ENCODE measurements around the gene UBE2E1.

UBE2E1 gene

GRCh38 chr3:23805633-23806533 lies at the start of gene UBE2E1:
Gene UBE2E1, plus strand, starts transcription at chr3:23805955. Its CDS starts 1,315 bp downstream, at chr3:23807270.
- DNase-seq: peak; percentile 50

GRCh38 chr3:23756206-23756840 lies 49.4 kb upstream of the UBE2E1 start:
- DNase-seq: no peak

DNA sequence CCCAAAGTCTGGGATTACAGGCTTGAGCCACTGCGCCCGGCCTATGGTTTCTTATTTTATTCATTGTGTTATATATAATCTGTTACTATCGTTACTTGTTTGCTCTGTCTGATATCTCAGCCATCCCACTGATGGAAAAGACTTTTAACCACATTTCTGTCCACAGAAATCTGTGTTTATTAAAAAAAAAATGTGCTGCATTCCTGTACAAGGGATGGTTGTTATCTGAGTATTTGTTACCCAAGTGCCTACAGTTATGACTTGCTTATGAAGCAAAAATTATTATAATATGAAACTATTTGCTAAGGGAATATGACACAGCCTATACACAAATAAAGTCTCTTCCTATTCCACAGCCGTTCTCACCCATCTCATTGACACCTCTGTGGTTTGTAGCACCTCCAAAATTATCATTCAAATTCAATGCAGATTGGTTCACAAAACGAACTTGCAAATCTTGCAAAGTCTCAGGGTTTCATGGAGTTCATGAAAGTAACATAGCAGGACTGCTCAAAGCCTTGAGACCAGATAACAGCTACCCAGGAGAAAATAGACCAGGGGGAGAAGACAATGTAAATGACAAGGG lies 47.4 kb upstream of the UBE2E1 start:
- DNase-seq: no peak

GRCh38 chr3:23760325-23760724 lies 45.4 kb upstream of the UBE2E1 start:
- DNase-seq: no peak

GRCh38 chr3:23760871-23761373 lies 44.8 kb upstream of the UBE2E1 start:
- no peak for DNase-seq

GRCh38 chr3:23761440-23761896 lies 44.3 kb upstream of the UBE2E1 start:
- no peak for DNase-seq

- no peak for DNase-seq
These were observed 43.5 kb upstream of the UBE2E1 start for GRCh38 chr3:23762214-23762613.

DNA sequence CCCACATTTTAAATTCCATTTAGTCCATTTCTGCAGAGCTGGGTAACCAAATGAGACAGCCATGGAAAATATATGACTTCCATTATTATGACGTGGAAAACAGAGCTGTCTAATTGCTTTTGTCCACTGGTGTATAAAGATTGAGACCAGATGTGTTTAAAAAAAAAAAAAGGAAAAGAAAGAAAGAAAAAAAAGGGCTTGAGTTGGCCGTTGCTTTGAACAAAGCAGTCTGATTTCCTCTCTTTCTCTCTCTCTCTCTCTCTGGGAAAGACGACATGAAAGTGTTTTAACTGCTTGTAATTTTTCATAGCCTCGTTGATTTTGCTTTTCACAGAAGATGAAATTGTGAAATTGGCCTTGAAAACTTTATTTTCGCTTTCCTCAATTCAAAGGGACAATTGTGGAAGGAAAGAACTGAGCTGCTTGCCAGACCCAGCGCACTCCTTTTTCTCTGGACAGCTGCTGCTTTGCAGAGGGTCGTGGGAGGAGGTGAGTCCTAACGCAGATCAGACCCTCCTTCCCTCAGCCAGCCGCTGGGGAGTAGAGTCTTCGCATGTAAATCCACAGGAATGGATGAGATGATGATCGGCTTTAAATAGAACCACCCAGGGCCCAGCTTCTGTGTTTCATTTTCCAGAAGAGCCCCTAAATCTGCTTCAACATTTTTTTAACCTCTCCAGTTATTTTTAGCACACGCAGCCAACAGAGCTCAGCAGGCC lies 42.8 kb upstream of the UBE2E1 start:
- DNase-seq: peak; percentile 66

DNA sequence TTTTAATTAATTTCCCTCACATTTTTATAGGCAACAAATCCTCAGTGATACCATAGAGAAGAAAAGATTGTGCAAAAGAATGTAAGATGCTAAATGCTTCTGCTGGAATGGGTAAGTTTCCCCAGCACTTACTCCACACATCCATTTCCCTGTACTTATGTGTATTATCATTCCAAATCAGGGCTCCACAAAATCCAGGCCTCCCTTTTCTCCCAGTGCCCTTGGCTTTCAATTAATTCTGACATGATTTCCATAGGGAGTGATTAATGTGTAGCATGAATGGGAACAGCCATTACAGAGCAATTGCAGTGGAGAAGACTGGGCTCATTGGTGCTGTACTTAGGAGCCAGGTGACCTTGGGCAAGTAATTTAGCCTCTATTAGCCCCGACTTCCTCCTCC lies 41.3 kb upstream of the UBE2E1 start:
- DNase-seq: no peak

DNA sequence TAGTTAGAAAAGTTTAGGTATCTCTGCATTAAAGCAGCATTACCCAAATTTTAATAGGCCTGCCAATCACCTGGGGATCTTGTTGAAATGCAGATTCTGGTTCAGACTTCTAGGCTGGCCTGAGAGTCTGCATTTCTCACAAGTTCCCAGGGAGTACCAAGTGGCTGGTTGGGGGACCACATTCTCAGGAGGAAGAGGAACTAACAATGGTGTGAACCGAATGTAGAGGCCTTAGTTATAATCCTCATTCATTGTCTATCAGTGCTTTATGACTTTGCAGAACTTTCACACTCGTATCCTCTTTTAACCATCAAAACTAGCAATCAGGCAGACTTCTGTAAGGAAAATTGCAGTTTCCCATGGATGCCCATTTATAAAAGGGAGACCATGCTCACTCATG lies 38.2 kb upstream of the UBE2E1 start:
- DNase-seq: no peak

DNA sequence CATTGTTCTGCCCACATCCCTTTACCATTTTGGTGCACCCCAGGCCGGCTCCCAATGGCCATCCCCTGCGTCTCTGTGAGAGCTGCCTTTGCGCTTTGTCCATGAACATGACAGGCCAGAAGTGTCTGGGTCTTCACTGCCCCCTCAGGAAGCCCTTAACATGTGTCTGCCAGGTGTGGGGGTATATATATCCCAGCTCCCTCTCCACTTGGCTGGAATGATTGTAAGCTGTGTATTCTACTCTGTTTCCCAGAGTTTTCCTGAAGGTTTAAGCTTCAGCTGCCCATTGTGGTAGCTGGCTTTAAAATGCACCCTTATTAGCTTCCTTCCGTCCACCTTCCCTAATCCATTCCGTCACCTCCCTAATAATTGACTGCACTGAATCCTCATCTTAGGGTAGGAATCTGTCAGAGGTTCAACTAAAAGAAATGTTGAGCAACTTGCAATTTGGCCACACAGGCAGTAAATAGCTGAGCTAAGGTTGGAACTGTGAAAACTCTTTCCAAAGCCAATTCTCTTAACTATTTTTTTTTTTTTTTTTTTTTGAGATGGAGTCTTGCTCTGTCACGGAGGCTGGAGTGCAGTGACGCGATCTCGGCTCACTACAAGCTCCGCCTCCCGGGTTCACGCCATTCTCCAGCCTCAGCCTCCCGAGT lies 30.4 kb upstream of the UBE2E1 start:
- DNase-seq: no peak

DNA sequence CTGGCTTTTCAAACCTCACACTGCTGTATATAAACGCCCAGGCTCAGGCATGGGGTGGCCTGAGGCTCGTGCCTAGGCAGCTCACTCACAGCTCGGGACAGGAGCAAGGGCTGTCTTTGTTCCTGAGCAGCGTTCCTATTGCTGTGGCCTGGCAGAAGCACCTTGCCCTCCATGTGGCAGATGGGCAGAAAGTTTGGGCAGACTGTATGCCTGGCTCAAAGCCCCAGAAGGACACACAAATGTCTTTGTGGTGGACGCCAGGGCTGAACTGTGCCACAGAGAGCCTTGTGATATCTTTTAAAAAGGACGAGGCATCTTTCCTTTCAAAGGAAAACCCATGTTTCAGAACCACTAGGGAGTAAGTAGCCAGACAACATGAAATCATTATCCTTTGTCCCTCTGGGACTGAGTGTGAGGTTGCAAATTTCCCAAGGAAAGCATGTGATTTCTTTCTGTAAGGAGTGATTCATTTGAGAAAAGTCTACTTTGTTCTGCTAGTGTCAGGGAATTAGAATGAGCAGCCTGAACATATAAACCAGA lies 29.3 kb upstream of the UBE2E1 start:
- no peak for DNase-seq

DNA sequence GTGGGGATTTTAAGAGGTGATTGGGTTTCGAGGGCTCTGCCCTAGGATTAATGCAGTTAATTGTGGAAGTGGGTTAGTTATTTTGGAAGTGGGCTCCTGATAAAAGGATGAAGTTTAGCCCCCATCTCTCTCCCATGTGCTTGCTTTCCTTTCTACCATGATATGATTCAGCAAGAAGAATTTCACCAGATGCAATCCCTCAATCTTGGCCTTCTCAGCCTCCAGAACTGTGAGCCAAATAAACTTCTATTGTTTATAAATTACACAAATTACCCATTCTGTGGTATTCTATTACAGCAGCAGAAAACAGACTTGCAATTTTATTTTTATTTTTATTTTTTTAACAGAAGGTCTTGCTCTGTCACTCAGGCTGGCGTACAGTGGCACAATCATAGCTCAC lies 27.3 kb upstream of the UBE2E1 start:
- DNase-seq: no peak

- DNase-seq: no peak
These were observed 25.9 kb upstream of the UBE2E1 start for GRCh38 chr3:23779841-23780240.

- DNase-seq: no peak
These were observed 24.7 kb upstream of the UBE2E1 start for GRCh38 chr3:23781051-23781450.

DNA sequence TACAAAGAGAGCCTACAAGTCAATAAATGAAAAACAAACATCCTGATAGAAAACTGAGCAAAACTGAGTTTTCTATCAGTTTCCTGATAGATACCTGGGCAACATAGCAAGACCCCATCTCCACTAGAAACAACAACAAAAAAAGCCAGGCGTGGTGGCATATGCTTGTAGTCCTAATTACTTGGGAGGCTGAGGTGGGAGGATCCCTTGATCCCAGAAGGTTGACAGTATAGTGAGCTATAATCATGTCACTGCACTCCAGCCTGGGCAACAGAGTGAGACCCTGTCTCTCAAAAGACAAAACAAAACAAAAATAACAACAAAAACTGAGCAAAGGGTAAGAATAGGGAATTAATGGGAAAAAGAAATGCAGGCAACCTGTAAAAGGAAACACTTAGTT lies 23.9 kb upstream of the UBE2E1 start:
- DNase-seq: no peak

- no peak for DNase-seq
These were observed 20.6 kb upstream of the UBE2E1 start for GRCh38 chr3:23785097-23785645.

DNA sequence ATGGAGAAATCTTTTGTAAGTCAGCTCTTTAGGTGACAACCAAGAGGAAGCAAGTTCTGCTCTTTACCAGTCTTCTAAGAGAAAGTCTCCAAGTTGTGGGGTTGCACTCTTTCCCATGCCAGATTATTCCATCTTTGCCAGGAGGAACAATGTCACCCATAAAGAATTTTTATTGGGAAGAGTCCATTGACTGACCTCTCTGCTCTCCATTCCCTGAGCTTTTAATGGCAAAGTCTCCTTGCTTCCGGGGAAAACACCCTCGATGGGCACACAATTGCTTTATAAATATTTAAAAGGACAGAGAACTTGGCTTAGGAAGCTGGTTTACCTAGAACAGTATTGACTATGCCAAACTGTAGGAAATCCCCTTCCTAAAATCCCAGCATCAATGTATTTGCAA lies 19.9 kb upstream of the UBE2E1 start:
- DNase-seq: no peak

DNA sequence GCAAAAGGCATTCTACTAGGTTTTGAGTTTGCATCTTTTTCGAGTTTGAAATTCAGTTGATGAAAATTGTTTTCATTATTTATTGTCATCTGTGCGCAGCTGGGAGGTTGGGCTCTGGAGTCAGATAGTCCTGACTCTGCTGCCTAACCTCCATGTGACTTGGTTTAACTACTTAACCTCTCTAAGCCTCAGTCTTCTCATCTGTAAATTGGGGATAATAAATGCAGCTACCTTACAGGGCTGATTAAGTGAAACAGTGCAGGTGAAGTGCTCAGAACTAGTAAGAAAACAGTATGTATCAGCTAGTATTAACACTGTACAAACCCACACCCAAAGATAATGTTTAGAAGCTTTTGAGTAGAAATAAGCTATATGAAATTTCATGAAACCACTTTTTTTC lies 14.1 kb upstream of the UBE2E1 start:
- DNase-seq: no peak

GRCh38 chr3:23793528-23794134 lies 12.1 kb upstream of the UBE2E1 start:
- DNase-seq: no peak

DNA sequence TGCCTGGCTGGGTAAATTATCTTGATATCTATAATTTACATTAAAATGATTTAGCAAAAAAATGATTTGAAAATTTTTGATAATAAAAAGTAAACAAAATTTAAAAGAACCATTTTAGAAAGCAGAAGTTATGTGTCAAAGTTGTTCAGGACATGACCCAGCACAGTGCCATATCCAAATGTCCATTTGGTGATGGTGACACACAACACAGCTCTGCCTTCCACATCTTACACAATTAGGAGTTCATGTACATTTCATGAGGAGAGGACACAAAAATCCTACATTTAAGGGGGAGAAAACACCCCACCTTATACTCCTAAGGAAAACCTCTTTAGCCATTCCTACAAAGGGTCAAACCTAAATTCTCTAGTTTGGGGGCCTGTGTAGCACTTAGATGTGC lies 10.7 kb upstream of the UBE2E1 start:
- DNase-seq: no peak
